Heart left ventricle (tissue), 16 donors: ENCODE measurements around the gene BCL2. TPM values are rescaled to one million over a fixed set of nuclear protein-coding genes. Genes with fewer than 3 reads are reported as not detected.
A peak's percentile ranks its signal among the peaks of the same experiment; 100 is the strongest.

ENCODE experiments used
- ATAC-seq, 4 donors: fragments of 200-7000 bp; cut with Tn5 transposase; one replicate each; pipeline ENCODE4 v1.9.1; 2020 to 2022; ENCODE audit warnings: moderate library complexity in 4 of 4, mild to moderate bottlenecking in 3 of 4, moderate number of reproducible peaks in 1 of 4
- DNase-seq, 5 donors: peaks; one replicate each; pipeline ENCODE4 v3.0.0-alpha.2; 2020
- H3K27ac ChIP-seq, 12 donors: fragments of 200-600 bp; sonication (generic) in 4 of 12; one replicate each; pipeline versions ENCODE4 v1.5.0 to v1.8.0; 2016 to 2022; ENCODE audit warnings: mild to moderate bottlenecking in 2 of 12
- H3K27me3 ChIP-seq, 9 donors: fragments of 200-600 bp; sonication (generic) in 2 of 9; one replicate each; pipeline versions ENCODE4 v1.5.1 to v1.8.0; 2016 to 2022; ENCODE audit warnings: mild to moderate bottlenecking in 3 of 9
- H3K36me3 ChIP-seq, 9 donors: fragments of 200-600 bp; sonication (generic) in 2 of 9; one replicate each; pipeline versions ENCODE4 v1.5.0 to v1.8.0; 2018 to 2022; ENCODE audit warnings: mild to moderate bottlenecking in 2 of 9
- H3K4me1 ChIP-seq, 12 donors: fragments of 200-600 bp; sonication (generic) in 4 of 12; one replicate each; pipeline versions ENCODE4 v1.5.0 to v1.8.0; 2016 to 2022; ENCODE audit warnings: mild to moderate bottlenecking in 3 of 12
- H3K4me3 ChIP-seq, 12 donors: fragments of 200-600 bp; sonication (generic) in 4 of 12; one replicate each; pipeline versions ENCODE4 v1.5.0 to v1.8.0; 2017 to 2022; ENCODE audit warnings: mild to moderate bottlenecking in 9 of 12, moderate library complexity in 4 of 12
- H3K9me3 ChIP-seq, 12 donors: fragments of 200-600 bp; sonication (generic) in 4 of 12; one replicate each; pipeline versions ENCODE4 v1.5.0 to v1.8.0; 2016 to 2022; ENCODE audit warnings: mild to moderate bottlenecking in 1 of 12
- CTCF ChIP-seq, 12 donors: fragments of 200-600 bp; sonication (generic) in 4 of 12; IDR thresholded peaks; one replicate each; pipeline versions ENCODE4 v1.5.0 to v1.8.0; 2018 to 2022; ENCODE audit warnings: antibody characterized with exemption in 12 of 12, mild to moderate bottlenecking in 5 of 12
- POLR2A ChIP-seq, 2 donors: fragments of 450-650 bp; IDR thresholded peaks; one replicate each; pipeline ENCODE4 v1.6.1; 2017; ENCODE audit warnings: antibody characterized with exemption in 2 of 2, mild to moderate bottlenecking in 2 of 2, moderate library complexity in 2 of 2
- WGBS, 4 donors: extraction: QIAGEN DNeasy Blood & Tissue Kit in 2 of 4; methylation state at CpG; one replicate each; pipeline versions ENCODE4 v1.1.5 to v1.1.7; 2013 to 2018; 5-methylcytosine and 5-hydroxymethylcytosine counted together
- intact Hi-C, 10 donors: fragments of 100-400 bp; cut with DNase I; formaldehyde crosslinking; loops; one replicate each; pipeline versions ENCODE4 v1.11.1 to v1.14.2; 2022
- polyA plus RNA-seq, 2 donors: library from polyadenylated mRNA; stranded (reverse); fragments of 200-250 nt; gene quantifications; one replicate each; pipeline ENCODE4 v1.2.3, GENCODE V29; 2013
- total RNA-seq, 9 donors: library from RNA; depleted of rRNA in 2 of 9; stranded (reverse); fragments of >200 nt in 2 of 9; fragmentation: NEBNext Ultra II Directional in 3 of 9; extraction: Animal tissue kit (Norgen Biotek cat#: 25700) in 3 of 9; gene quantifications; one replicate each; pipeline versions ENCODE4 v1.1.0 to v1.2.4, GENCODE V29; 2016 to 2023
- donor health status: ischemic (EF 13 %, LVEDD 7.1; RV severe dilation, severe dysfunction).
- donor health status: healthy with polysubstance abuse.
- donor health status: DM: no; HTN: yes; CAD: no.
- donor health status: DM: no; HTN: no; CAD: no.
- donor health status: ischemic (EF 25% LVEDD 6.9; RV normal size, moderate dysfunction).
- donor health status: ischemic (EF 25% LVEDD 5.7; RV mildly dilated, moderate dysfunction).
- donor health status: healthy.
- donor health status: DM: yes; HTN: yes; CAD: no.
- donor health status: ischemic (EF 35%, LVEDD 5.7; RV mildly dilated, moderate dysfunction).
- donor health status: nonischemic (EF 11% LVEDD 7.7; RV severe dilation, severe dysfunction).
- donor health status: DM: yes; HTN: yes; CAD: no.
- donor health status: PGD.
- donor health status: ischemic (EF 29% LVEDD 5.4; RV normal size, mild dysfunction).
- donor health status: nonischemic (EF 23%, LVEDD 6.1; RV moderate dilation, normal function).

Gene BCL2
- total and polyA plus RNA-seq, 11 donors = 2.9 to 24.2 (median 8.9) TPM

- ATAC-seq (peak; percentile 65 to 84 (median 80)), DNase-seq (peak in 1 of 5 donors; percentile 28)
- no peaks in the 10 kb centered on the region for H3K36me3 ChIP-seq
- H3K4me3 ChIP-seq = no peak overlapping the region
- intact Hi-C loops = no loop called here
- peaks cover 0 to 50% (median 23%) of the 10 kb centered on the region in 12 donors for H3K4me1 ChIP-seq
- TF ChIP-seq POLR2A (IDR thresholded peaks at IDR 0.05) (no peak), CTCF (IDR thresholded peaks at IDR 0.05) (no peak)
- no peaks in the 10 kb centered on the region for H3K27me3 ChIP-seq
- H3K27ac ChIP-seq = peak overlapping the region in 9 of 12 donors; percentile 25 to 62 (median 53)
- H3K9me3 ChIP-seq = no peaks in the 10 kb centered on the region
- 25 to 54% (median 47%) methylated on average over 2 of the region's 2 CpGs for WGBS, 4 donors
These were observed 11.9 kb downstream of the BCL2 start for GRCh38 chr18:63307551-63308200.

- Histone ChIP-seq H3K27ac (peak overlapping the region in 9 of 12 donors; percentile 25 to 62 (median 53)), H3K9me3 (no peaks in the 10 kb centered on the region), H3K4me1 (peaks cover 0 to 57% (median 29%) of the 10 kb centered on the region in 12 donors), H3K36me3 (no peaks in the 10 kb centered on the region), H3K4me3 (no peak overlapping the region), H3K27me3 (no peaks in the 10 kb centered on the region)
- ATAC-seq (no peak), DNase-seq (no peak)
- TF ChIP-seq POLR2A (IDR thresholded peaks at IDR 0.05) (no peak), CTCF (IDR thresholded peaks at IDR 0.05) (no peak)
- intact Hi-C loops = no loop called here
- WGBS, 4 donors = 74 to 87% (median 80%) methylated on average over 7 of the region's 7 CpGs
These were observed 12.6 kb downstream of the BCL2 start for GRCh38 chr18:63306819-63307550.

DNA sequence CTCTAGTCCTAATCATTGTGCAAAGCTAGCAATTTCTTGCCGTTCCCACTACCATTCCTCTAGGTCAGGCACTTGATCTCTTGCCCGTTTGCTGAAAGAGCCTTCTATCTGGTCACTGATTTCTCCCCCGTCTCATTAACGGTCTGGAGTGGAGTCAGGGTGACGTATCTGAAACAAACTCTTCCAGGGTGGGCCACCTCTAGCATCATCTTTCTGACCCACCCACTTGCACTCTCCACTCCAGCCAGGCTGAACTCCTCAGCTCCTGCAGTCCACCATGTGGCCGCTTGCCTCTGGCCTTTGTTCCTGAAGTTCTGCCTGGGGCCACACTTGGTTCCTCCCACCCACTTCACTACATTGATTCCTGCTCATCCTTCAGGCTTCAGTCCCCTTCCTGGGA lies 13.3 kb downstream of the BCL2 start:
- peak overlapping the region in 1 of 12 donors; percentile 54 for H3K27ac ChIP-seq
- DNase-seq (no peak), ATAC-seq (peak in 1 of 4 donors; percentile 8)
- H3K9me3 ChIP-seq = no peaks in the 10 kb centered on the region
- WGBS, 4 donors = 84 to 91% (median 88%) methylated on average over 6 of the region's 6 CpGs
- H3K36me3 ChIP-seq = no peaks in the 10 kb centered on the region
- TF ChIP-seq CTCF (IDR thresholded peaks at IDR 0.05) (no peak), POLR2A (IDR thresholded peaks at IDR 0.05) (no peak)
- intact Hi-C loops = no loop called here
- H3K4me1 ChIP-seq = peaks cover 0 to 58% (median 30%) of the 10 kb centered on the region in 12 donors
- no peaks in the 10 kb centered on the region for H3K27me3 ChIP-seq
- H3K4me3 ChIP-seq = no peak overlapping the region

GRCh38 chr18:63303547-63303946 lies 16.0 kb downstream of the BCL2 start:
- WGBS, 4 donors = 69 to 80% (median 76%) methylated on average over 3 of the region's 3 CpGs
- no peaks in the 10 kb centered on the region for H3K27me3 ChIP-seq
- H3K4me3 ChIP-seq = no peak overlapping the region
- ATAC-seq (no peak), DNase-seq (no peak)
- no peaks in the 10 kb centered on the region for H3K36me3 ChIP-seq
- H3K4me1 ChIP-seq = peaks cover 0 to 72% (median 30%) of the 10 kb centered on the region in 12 donors
- intact Hi-C loops = no loop called here
- H3K27ac ChIP-seq = peak overlapping the region in 1 of 12 donors; percentile 27
- no peaks in the 10 kb centered on the region for H3K9me3 ChIP-seq
- TF ChIP-seq POLR2A (IDR thresholded peaks at IDR 0.05) (no peak), CTCF (IDR thresholded peaks at IDR 0.05) (no peak)
